ENCODE data around the gene BNIP1.
A peak's percentile ranks its signal among the peaks of the same experiment; 100 is the strongest.
"Not testable (repeated sequence)": the region's sequence is repeated elsewhere in the genome, so short reads cannot be mapped to it uniquely, and the experiment has no call there.

The BNIP1 gene

GRCh38 chr5:173144200-173145176 lies at the start of gene BNIP1:
BNIP1 (plus strand) TSS chr5:173144531; CDS start chr5:173144546, 15 bp downstream.
- DNase-seq = peak; percentile 98

- no peak for DNase-seq
Measured at GRCh38 chr5:173098787-173099186, 45.5 kb upstream of the BNIP1 start.

GRCh38 chr5:173099461-173099860 lies 44.9 kb upstream of the BNIP1 start:
- DNase-seq = no peak

- DNase-seq = no peak
Measured at GRCh38 chr5:173101245-173101644, 43.1 kb upstream of the BNIP1 start.

GRCh38 chr5:173103411-173103810 lies 40.9 kb upstream of the BNIP1 start:
- no peak for DNase-seq

GRCh38 chr5:173108914-173109313 lies 35.4 kb upstream of the BNIP1 start:
- no peak for DNase-seq

GRCh38 chr5:173114536-173114935 lies 29.8 kb upstream of the BNIP1 start:
- DNase-seq = no peak

- no peak for DNase-seq
Measured at GRCh38 chr5:173119719-173120118, 24.6 kb upstream of the BNIP1 start.

GRCh38 chr5:173123416-173123815 lies 20.9 kb upstream of the BNIP1 start:
- no peak for DNase-seq

- DNase-seq = not testable (repeated sequence)
Measured at GRCh38 chr5:173132166-173132565, 12.2 kb upstream of the BNIP1 start.

- no peak for DNase-seq
Measured at GRCh38 chr5:173138707-173139106, 5.6 kb upstream of the BNIP1 start.

GRCh38 chr5:173139631-173140030 lies 4.7 kb upstream of the BNIP1 start:
- no peak for DNase-seq

- no peak for DNase-seq
Measured at GRCh38 chr5:173140769-173141168, 3.6 kb upstream of the BNIP1 start.

GRCh38 chr5:173143567-173143966 lies 764 bp upstream of the BNIP1 start:
- DNase-seq = no peak

- no peak for DNase-seq
Measured at GRCh38 chr5:173148354-173148753, 4.0 kb downstream of the BNIP1 start.

GRCh38 chr5:173152547-173152946 lies 8.2 kb downstream of the BNIP1 start:
- no peak for DNase-seq

GRCh38 chr5:173153842-173154241 lies 9.5 kb downstream of the BNIP1 start:
- no peak for DNase-seq

- not testable (repeated sequence) for DNase-seq
Measured at GRCh38 chr5:173154619-173155018, 10.3 kb downstream of the BNIP1 start.

- no peak for DNase-seq
Measured at GRCh38 chr5:173155912-173156311, 11.6 kb downstream of the BNIP1 start.

- DNase-seq = no peak
Measured at GRCh38 chr5:173158366-173158765, 14.0 kb downstream of the BNIP1 start.

GRCh38 chr5:173159256-173159655 lies 14.9 kb downstream of the BNIP1 start:
- DNase-seq = no peak

GRCh38 chr5:173161148-173161547 lies 16.8 kb downstream of the BNIP1 start:
- DNase-seq = no peak

GRCh38 chr5:173163219-173163618 lies 18.9 kb downstream of the BNIP1 start:
- no peak for DNase-seq

- no peak for DNase-seq
Measured at GRCh38 chr5:173165177-173166016, 21.1 kb downstream of the BNIP1 start.

Data from RPMI8226 (cell line).